H9 (cell line): ENCODE results near the gene FRMD4B. TPM values are rescaled to one million over a fixed set of nuclear protein-coding genes. Genes with fewer than 3 reads are reported as not detected.

ENCODE experiments used
- DNase-seq: peaks from one replicate; pipeline ENCODE4 v3.0.0-alpha.2; 2017
- H2AFZ ChIP-seq: one replicate; pipeline ENCODE4 v1.6.1; 2013; ENCODE audit warnings: mild to moderate bottlenecking, low read length, control low read depth, moderate library complexity
- H2AK5ac ChIP-seq: 2 replicates; pipeline ENCODE4 v1.6.1; 2013; ENCODE audit warnings: low read length, control low read depth, mixed read lengths; ENCODE audit not compliant: insufficient read length
- H2BK120ac ChIP-seq: one replicate; pipeline ENCODE4 v1.6.1; 2013; ENCODE audit warnings: low read depth, mild to moderate bottlenecking, low read length, control low read depth, inconsistent platforms; ENCODE audit not compliant: poor library complexity, severe bottlenecking
- H2BK12ac ChIP-seq: 2 replicates; pipeline ENCODE4 v1.6.1; 2013; ENCODE audit warnings: low read length, control low read depth, mixed read lengths, low read depth; ENCODE audit not compliant: insufficient read length
- H2BK15ac ChIP-seq: 2 replicates; pipeline ENCODE4 v1.6.1; 2013; ENCODE audit warnings: low read depth, low read length, control low read depth
- H2BK20ac ChIP-seq: one replicate; pipeline ENCODE4 v1.6.1; 2013; ENCODE audit warnings: low read depth, mild to moderate bottlenecking, low read length, control low read depth, inconsistent platforms; ENCODE audit not compliant: poor library complexity, severe bottlenecking
- H2BK5ac ChIP-seq: 2 replicates; pipeline ENCODE4 v1.6.1; 2013; ENCODE audit warnings: low read length, control low read depth, mixed read lengths; ENCODE audit not compliant: insufficient read length
- H3K14ac ChIP-seq: 2 replicates; pipeline ENCODE4 v1.6.1; 2013; ENCODE audit warnings: low read length, control low read depth; ENCODE audit not compliant: insufficient read depth
- H3K18ac ChIP-seq: 2 replicates; pipeline ENCODE4 v1.6.1; 2013; ENCODE audit warnings: low read depth, mild to moderate bottlenecking, mixed read lengths, low read length, control low read depth; ENCODE audit not compliant: insufficient read length
- H3K23ac ChIP-seq: 2 replicates; pipeline ENCODE4 v1.6.1; 2013; ENCODE audit warnings: low read length, control low read depth, mixed read lengths, low read depth; ENCODE audit not compliant: insufficient read length
- H3K23me2 ChIP-seq: 2 replicates; pipeline ENCODE4 v1.6.1; 2013; ENCODE audit warnings: low read depth, mild to moderate bottlenecking, mixed read lengths, low read length, control low read depth; ENCODE audit not compliant: insufficient read length, poor library complexity, severe bottlenecking
- H3K27ac ChIP-seq: 2 replicates; pipeline ENCODE4 v1.5.1; 2013; ENCODE audit warnings: low read length, control low read depth, mixed read lengths, low read depth; ENCODE audit not compliant: insufficient read length
- H3K27me3 ChIP-seq: 2 replicates; pipeline ENCODE4 v1.6.1; 2013; ENCODE audit warnings: low read length, control low read depth, inconsistent platforms; ENCODE audit not compliant: insufficient read depth
- H3K4ac ChIP-seq: 2 replicates; pipeline ENCODE4 v1.6.1; 2013; ENCODE audit warnings: low read depth, mild to moderate bottlenecking, control low read depth, inconsistent platforms, low read length, moderate library complexity
- H3K4me1 ChIP-seq: 2 replicates; pipeline ENCODE4 v1.6.1; 2013; ENCODE audit warnings: low read length, control low read depth, inconsistent platforms; ENCODE audit not compliant: insufficient read depth
- H3K4me2 ChIP-seq: 2 replicates; pipeline ENCODE4 v1.6.1; 2013; ENCODE audit warnings: low read length, control low read depth, mixed read lengths; ENCODE audit not compliant: insufficient read length, insufficient read depth
- H3K56ac ChIP-seq: 2 replicates; pipeline ENCODE4 v1.6.1; 2013; ENCODE audit warnings: low read depth, mild to moderate bottlenecking, mixed read lengths, low read length, control low read depth; ENCODE audit not compliant: insufficient read length
- H3K79me1 ChIP-seq: 2 replicates; pipeline ENCODE4 v1.6.1; 2013; ENCODE audit warnings: low read depth, mild to moderate bottlenecking, moderate library complexity, low read length, control low read depth, inconsistent platforms; ENCODE audit not compliant: insufficient read depth, poor library complexity, severe bottlenecking
- H3K79me2 ChIP-seq: 2 replicates; pipeline ENCODE4 v1.6.1; 2013; ENCODE audit warnings: low read length, control low read depth, inconsistent platforms; ENCODE audit not compliant: insufficient read depth
- H3K9ac ChIP-seq: 2 replicates; pipeline ENCODE4 v1.6.1; 2013; ENCODE audit warnings: low read length, control low read depth, mixed read lengths; ENCODE audit not compliant: insufficient read length; ENCODE audit errors: extremely low read depth
- H3K9me3 ChIP-seq: one replicate; pipeline ENCODE4 v1.6.1; 2013; ENCODE audit warnings: low read depth, low read length, inconsistent platforms; ENCODE audit not compliant: control insufficient read depth
- H3T11ph ChIP-seq: one replicate; pipeline ENCODE4 v1.6.1; 2013; ENCODE audit warnings: mild to moderate bottlenecking, low read length, control low read depth, inconsistent platforms
- H4K20me1 ChIP-seq: one replicate; pipeline ENCODE4 v1.6.1; 2013; ENCODE audit not compliant: control insufficient read depth, insufficient read length, insufficient read depth
- H4K5ac ChIP-seq: 2 replicates; pipeline ENCODE4 v1.6.1; 2013; ENCODE audit warnings: low read depth, mild to moderate bottlenecking, mixed read lengths, low read length, control low read depth; ENCODE audit not compliant: insufficient read length
- H4K8ac ChIP-seq: replicated peaks from 2 replicates; pipeline ENCODE4 v1.6.1; 2013; ENCODE audit warnings: low read length, control low read depth, mixed read lengths, low read depth; ENCODE audit not compliant: insufficient read length
- H4K91ac ChIP-seq: 2 replicates; pipeline ENCODE4 v1.6.1; 2013; ENCODE audit warnings: low read depth, mild to moderate bottlenecking, moderate library complexity, mixed read lengths, low read length, control low read depth; ENCODE audit not compliant: insufficient read length
- H3K27ac Mint-ChIP-seq, 3 experiments: 2 replicates in 2 of 3; 3 replicates in 1 of 3; pipeline ENCODE4 v1.8.0; 2020 to 2021; ENCODE audit warnings: mixed read lengths in 3 of 3, mild to moderate bottlenecking in 1 of 3, moderate library complexity in 1 of 3
- H3K27me3 Mint-ChIP-seq: 2 replicates; pipeline ENCODE4 v1.8.0; 2021; ENCODE audit warnings: low read depth, mild to moderate bottlenecking, moderate library complexity, mixed read lengths
- H3K36me3 Mint-ChIP-seq, 3 experiments: 2 replicates in 2 of 3; 3 replicates in 1 of 3; pipeline ENCODE4 v1.8.0; 2020 to 2021; ENCODE audit warnings: low read depth in 3 of 3, mixed read lengths in 3 of 3; ENCODE audit not compliant: insufficient read depth in 1 of 3
- H3K4me1 Mint-ChIP-seq, 2 experiments: 2 replicates each; pipeline ENCODE4 v1.8.0; 2020; ENCODE audit warnings: mixed read lengths in 2 of 2
- H3K4me3 Mint-ChIP-seq, 2 experiments: 2 replicates in 1 of 2; 3 replicates in 1 of 2; pipeline ENCODE4 v1.8.0; 2020 to 2021; ENCODE audit warnings: mild to moderate bottlenecking in 2 of 2, mixed read lengths in 2 of 2, moderate library complexity in 1 of 2
- H3K9me3 Mint-ChIP-seq, 2 experiments: 2 replicates in 1 of 2; 3 replicates in 1 of 2; pipeline ENCODE4 v1.8.0; 2020; ENCODE audit warnings: mild to moderate bottlenecking in 2 of 2, mixed read lengths in 2 of 2, moderate library complexity in 1 of 2
- CTCF ChIP-seq: fragments of 200-600 bp; sonication (generic); conservative IDR thresholded peaks from 3 replicates; pipeline ENCODE4 v1.8.0; 2021; ENCODE audit warnings: antibody characterized with exemption, mild to moderate bottlenecking
- total RNA-seq: library from RNA; stranded (reverse); gene quantifications from 2 replicates; pipeline ENCODE4 v1.2.1, GENCODE V29; 2021

Gene FRMD4B
- total RNA-seq, 1 experiment from 2014 or later, result 3.4 TPM

DNA sequence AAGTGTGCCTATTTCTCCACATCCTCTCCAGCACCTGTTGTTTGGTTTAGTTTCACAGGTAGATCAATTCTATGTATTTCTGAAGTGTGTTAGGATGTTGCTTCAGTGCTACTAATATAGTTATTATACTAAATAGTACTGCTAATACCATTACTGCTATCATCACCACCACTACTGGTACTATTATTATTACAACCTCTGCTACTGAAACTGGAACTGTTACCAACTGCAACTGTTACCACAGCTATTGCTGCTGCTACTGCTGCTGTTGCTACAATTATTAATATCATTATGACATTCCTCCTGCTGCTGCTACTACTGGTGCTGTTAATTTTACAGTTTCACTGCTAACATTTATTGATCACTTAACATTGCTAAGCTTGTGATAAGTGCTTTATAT lies 255.2 kb downstream of the FRMD4B start:
- Histone ChIP-seq H3K27ac (no peak overlapping the region), H2BK12ac (no peak overlapping the region), H2AFZ (no peak overlapping the region), H4K5ac (no peak overlapping the region), H4K8ac (no peak overlapping the region), H3K79me2 (no peaks in the 10 kb centered on the region), H2BK20ac (no peak overlapping the region), H3K9me3 (no peaks in the 10 kb centered on the region), H2BK15ac (no peak overlapping the region), H4K20me1 (no peaks in the 10 kb centered on the region), H3K27me3 (no peaks in the 10 kb centered on the region), H3T11ph (no peak overlapping the region), H3K9ac (no peak overlapping the region), H2BK5ac (no peak overlapping the region), H3K23ac (no peak overlapping the region), H2AK5ac (no peak overlapping the region), H3K4ac (no peak overlapping the region), H3K14ac (no peak overlapping the region), H3K18ac (no peak overlapping the region), H3K4me2 (no peak overlapping the region), H3K79me1 (no peaks in the 10 kb centered on the region), H3K23me2 (no peaks in the 10 kb centered on the region), H3K56ac (no peak overlapping the region), H2BK120ac (no peak overlapping the region), H3K4me1 (no peaks in the 10 kb centered on the region; the same call in 1 of the 2 replicates), H4K91ac (no peak overlapping the region)
- no peak for TF ChIP-seq CTCF
- no peak overlapping the region for H3K4me3 Mint-ChIP-seq
- H3K27ac Mint-ChIP-seq, result no peak overlapping the region
- no peaks in the 10 kb centered on the region for H3K36me3 Mint-ChIP-seq
- peaks cover 0 to 3% of the 10 kb centered on the region in 2 experiments; a peak in 1 of 4 replicates for H3K4me1 Mint-ChIP-seq
- peaks cover 4% of the 10 kb centered on the region; the same call in 1 of the 2 replicates for H3K27me3 Mint-ChIP-seq
- H3K9me3 Mint-ChIP-seq, result no peaks in the 10 kb centered on the region
- DNase-seq, result no peak
